CD1c-positive myeloid dendritic cell (primary cell): ENCODE measurements around the gene LPIN1.
"Not testable (repeated sequence)": the region's sequence is repeated elsewhere in the genome, so short reads cannot be mapped to it uniquely, and the experiment has no call there.

Source experiments
- DNase-seq: peaks from one replicate; pipeline ENCODE4 v3.0.0-alpha.2; 2016; ENCODE audit errors: extremely low spot score

The LPIN1 gene

DNA sequence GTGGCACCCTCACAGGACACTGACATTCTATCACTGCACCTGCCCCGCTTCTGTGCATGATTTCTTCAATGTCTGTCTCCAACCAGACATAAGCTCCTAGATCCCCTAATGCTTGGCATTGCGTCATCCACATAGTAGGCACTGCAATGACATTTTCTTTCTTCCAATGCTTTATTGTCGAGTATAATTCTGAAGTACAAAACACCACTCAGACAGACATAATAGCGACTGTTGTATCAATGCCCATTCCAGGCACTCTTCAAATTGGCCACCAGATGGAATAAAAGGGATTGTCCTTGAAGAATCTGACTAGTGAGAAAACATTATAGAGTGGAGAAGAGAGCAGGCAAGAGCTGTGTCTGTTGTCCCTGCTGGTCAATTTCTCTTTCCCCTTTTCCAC lies 89.0 kb downstream of the LPIN1 start:
- peak; percentile 4 for DNase-seq

DNA sequence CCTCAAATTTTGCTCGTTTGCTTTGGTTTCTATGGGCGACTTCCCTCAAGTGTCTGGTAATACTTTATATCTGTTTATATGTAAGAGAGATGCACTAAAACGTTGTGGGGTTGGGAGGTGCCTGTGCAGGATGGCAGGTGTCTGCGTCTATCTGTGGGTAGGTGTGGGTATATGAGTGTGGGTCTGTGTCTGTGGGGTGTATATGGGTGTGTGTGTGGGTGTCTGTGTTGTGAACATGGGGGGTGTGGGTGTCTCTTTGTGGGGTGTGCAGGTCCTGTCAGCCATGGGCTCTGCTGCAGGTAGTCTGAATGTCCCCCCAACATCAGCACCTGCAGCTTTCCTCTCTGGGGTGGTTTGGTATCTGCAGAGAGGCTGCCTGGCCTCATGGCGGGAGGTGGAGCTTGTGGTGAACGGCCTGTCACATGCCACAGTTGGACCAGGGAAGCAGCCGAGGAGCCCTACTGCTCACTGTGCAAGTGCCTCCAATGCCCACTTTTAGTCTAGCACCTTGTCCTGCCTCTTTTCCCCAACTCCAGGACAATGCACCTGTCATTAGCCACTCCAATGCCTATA lies 90.3 kb downstream of the LPIN1 start:
- no peak for DNase-seq

DNA sequence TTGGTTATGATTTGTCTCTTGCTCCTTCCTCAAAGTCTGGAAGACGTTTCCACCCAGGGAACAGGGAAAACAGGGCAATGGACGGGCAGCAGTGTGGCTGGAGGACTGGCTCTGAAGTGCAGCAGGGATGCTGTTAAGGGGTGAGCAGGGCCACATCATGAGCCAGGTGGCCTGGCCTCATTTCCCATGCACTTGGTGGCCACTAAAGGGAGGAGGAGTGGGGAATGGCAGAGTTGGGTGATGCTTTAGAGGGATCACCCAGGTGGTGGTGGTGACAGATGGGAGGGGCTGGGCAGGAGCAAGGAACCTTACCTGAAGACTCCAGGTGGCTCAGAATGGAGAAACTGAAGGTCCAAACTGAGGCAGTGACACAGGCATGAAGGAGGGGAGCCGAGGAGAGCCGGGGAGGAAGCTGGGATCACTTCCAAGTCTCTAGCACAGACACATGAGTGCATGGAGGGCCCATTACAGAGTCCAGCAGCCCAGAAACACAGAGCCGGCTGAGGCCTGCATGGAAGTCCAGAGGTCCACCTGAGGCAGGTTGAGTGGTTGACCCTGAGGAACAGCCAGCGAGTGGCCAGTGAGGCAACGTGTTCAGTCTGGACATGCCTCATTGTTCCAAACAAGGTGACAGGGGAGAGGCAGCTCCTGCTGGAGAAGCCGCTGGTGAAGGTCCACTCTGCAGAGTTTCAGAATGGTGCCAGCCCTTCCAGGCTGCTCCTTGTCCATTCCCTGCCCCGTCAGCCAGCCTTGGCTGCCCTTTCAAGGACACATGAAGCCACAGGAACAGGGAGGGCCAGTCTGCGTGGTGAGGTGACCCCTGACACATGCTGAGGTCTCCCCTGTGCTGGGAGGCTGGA lies 91.7 kb downstream of the LPIN1 start:
- DNase-seq = no peak

DNA sequence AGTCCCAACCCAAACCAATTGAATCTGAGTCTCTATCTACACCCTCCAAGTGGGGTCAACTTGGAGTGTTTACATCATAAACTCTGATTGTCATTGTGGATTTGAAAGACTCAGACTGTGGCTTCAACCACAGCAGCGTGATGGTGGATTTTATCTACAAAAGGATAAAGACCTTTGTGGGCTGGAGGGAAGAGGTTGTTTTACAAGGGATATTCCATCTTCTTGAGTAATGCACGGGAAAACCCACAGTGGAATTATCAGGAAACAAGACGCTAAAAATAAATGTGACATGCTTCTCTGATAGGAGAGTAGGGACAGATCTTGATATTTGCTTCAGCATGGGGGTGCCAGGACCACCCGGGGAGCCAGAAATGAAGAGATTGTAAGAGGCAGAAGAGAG lies 93.5 kb downstream of the LPIN1 start:
- DNase-seq = no peak

DNA sequence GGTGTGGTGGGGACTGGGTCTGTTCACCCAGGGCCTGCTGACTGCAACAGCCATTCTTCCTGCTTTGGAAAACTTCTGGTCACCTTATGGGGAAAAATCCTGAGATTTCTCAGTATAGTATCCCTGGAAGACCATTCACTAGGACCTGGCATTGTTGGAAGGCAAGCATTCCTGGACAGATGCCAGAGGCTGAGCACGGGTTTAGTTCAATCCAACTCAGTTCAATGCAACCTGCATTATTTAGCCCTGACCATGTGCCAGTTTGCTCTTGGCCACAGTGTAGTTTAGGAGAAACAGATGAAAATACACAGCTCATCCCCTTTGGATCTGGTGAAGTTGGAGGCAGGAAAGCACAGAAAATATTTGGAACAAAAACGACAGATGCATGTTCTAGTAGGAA lies 95.9 kb downstream of the LPIN1 start:
- DNase-seq = no peak

DNA sequence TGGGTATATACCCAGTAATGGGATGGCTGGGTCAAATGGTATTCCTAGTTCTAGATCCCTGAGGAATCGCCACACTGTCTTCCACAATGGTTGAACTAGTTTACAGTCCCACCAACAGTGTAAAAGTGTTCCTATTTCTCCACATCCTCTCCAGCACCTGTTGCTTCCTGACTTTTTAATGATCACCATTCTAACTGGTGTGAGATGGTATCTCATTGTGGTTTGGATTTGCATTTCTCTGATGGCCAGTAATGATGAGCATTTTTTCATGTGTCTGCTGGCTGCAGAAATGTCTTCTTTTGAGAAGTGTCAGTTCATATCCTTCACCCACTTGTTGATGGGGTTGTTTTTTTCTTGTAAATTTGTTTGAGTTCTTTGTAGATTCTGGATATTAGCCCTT lies 98.4 kb downstream of the LPIN1 start:
- DNase-seq = not testable (repeated sequence)

DNA sequence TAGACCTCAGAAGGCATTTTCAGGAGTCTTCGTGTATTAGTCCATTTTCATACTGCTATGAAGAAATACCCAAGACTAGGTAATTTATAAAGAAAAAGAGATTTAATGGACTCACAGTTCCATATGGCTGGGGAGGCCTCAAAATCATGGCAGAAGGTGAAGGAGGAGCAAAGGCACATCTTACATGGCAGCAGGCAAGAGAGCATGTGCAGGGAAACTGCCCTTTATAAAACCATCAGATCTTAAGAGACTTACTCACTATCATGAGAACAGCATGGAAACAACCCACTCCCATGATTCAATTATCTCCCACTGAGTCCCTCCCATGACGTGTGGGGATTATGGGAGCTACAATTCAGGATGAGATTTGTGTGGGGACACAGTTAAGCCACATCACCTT lies 101.5 kb downstream of the LPIN1 start:
- not testable (repeated sequence) for DNase-seq

DNA sequence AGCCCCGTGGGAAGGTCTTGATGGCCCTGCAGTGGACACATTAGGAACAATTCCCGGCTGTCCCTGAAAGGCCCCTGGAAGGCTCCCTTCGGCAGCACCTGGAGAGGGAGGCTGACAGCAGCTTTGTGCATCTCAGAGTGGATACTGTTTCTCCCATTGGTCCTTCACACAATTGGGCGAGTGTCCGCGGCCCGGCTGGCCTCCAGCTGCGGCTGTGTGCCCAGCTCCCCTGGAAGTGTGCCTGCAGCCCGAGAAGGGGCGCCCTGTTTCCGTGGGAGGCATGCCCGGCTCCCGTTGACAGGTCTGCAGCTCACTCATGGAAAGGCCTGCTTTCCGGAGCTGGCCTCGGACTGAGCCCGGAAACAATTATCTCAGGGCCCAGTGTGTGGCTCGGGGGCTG lies 103.7 kb downstream of the LPIN1 start:
- no peak for DNase-seq

DNA sequence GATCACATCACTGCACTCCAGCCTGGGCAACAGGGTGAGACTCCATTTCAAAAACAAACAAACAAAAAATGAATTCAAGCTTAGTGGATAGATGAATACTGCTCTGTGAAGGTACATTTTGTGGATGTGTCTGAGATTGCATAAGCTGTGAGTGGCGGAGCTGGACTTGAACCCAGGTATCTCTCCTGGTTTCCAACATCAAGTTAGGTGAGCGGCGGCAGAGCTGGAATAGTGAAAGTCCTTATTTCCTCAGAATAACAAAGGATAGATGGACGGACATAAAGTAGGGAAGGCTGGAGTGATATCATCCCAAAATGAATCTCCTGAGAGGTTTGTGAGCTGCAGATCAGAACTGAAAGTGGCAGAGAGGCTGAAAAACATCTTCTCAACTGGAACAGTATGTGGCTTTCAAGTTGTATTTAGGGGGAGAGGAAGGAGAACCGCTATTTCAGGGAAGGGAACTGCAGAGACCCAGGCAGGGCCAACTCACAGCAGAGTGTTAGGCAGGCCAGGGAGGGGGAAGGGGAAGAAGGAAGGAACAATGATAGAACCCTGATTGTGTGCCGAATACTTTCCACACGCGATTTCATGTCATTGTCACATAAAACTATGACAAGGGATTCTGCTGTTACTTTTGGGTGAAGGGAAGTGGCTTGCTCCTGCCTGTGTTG lies 106.2 kb downstream of the LPIN1 start:
- peak; percentile 24 for DNase-seq

DNA sequence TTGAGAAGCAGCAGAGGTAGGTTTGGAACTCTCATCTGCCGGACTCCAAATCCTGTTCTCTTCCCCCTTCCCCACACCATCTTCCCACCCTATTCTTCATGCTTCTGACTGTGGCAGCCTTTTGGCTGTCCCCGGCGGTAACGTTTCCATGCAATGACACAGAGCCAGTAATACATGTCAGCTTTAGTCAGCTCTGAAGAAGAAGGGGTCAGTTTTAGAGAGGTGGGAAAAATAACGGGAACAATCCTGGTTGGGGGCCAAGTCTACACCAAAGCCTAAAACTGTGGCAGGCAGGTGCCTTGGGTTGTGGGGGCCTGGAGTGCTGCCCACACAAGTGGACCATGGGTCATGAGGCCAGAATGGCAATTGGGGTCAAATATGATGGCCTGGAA lies 106.8 kb downstream of the LPIN1 start:
- DNase-seq = no peak

DNA sequence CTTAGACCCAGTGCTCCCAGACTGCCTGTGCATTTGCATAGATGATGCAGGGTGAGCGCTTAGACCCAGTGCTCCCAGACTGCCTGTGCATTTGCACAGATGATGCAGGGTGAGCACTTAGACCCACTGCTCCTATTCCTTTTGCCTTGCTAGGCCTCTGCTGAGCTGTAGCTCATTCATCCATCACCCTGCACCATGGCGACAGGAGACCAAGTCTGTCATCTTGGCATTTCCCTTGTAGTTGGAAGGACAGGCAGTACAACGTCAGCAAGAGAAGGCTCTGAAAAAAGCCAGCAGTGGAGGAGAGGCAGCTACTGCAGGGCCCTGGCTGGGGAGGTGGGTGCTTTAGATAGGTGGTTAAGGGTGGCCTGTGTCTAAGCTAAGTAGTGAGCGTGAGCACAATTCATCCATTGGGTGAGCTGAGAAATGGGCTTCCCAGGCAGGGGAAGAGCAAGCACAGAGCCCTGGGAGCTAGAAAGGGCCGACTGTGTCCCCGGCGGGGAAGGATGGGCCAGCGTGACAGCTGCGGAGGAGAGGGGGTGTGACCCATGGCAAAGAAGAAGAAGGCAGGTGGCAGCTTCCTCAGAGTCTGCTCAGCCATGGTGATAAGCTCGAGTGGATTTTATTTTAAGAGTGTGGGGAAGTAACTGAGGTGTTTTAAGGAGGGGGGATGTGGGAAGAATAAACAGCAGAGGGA lies 108.8 kb downstream of the LPIN1 start:
- DNase-seq = no peak

DNA sequence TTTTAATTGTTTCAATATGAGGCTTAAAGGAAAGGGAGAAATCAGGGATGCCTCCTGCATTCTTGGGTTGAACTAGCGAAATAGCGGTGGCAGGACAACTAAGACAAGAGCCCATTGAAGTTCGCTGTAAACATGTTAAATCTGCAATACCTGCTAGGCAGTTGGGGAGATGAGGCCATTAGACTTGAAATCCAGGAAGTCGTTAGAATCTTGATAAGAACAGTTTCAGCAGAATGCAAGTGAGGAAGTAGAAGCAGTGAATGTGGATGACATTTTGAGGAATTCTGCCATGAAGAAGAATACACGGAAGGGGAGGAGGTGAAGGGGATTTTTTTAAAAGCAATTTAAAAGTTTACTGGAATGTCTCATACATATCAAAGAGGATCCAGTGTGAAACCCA lies 109.7 kb downstream of the LPIN1 start:
- DNase-seq = peak; percentile 24

DNA sequence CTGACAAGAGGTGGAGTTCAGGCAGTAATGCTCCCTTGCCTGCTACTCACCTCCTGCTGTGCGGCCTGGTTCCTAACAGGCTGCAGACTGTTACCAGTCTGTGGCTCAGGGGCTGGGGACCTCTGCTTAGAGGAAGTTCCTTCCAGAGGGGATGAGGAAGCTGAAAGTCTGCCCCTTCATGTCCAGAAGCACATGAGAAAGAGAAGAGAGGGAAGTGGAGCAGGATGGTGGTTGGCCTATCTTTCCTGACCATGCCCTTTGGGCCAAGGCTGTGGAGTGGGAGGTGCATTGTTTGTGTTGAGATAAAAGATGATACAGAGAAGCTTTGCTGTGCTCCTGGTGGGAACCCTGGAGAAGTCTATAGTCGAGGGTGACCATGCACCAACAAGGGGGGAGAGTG lies 112.5 kb downstream of the LPIN1 start:
- peak; percentile 59 for DNase-seq

DNA sequence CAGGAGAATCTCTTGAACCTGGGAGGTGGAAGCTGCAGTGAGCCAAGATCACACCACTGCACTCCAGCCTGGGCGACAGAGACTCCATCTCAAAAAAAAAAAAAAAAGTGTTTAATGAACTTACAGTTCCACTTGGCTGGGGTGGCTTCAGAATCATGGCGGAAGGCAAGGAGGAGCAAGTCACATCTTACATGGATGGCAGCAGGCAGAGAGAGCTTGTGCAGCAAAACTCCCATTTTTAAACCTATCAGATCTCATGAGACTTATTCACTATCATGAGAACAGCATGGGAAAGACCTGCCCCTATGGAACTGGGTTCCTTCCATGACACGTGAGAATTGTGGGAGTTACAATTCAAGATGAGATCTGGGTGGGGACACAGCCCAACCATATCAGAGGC lies 113.5 kb downstream of the LPIN1 start:
- not testable (repeated sequence) for DNase-seq

DNA sequence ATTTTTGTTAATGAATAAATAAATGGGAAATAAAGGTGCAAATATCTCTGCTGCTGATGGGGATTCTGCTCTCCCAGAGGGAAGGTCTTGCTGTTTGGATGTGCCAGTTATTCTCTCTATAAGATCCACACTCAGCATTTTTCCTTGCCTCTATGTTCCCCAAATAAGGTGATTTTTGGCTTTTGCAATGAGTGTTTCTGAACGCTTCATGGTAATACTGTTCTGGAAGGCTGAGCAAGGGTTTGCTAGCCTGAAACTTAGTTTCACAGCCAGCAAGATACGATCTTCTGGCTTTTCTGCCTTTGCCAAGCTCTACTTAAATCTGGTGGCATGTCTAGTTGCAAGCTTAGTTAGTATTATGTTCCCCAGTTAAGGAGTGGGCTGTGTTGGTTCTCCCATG lies 114.6 kb downstream of the LPIN1 start:
- no peak for DNase-seq

DNA sequence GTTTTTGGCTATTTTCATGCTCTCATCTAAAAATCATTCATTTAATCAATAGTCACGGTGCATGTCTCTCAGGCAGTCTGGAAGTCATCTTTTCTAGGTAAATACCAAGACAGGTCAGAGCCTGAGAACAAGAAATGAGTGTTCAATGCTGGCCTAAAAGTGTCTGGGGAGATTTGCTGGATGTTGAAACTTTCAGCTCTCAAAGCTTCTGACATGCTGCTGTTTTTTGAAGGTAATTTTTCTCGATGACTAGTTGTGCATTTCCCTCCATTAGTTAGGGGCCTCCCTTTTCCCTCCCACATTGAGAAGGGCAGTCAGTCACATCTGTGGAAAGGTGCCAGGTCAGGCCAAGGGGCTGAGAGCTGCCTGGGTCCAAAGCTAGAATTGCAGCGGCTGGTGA lies 115.6 kb downstream of the LPIN1 start:
- no peak for DNase-seq

DNA sequence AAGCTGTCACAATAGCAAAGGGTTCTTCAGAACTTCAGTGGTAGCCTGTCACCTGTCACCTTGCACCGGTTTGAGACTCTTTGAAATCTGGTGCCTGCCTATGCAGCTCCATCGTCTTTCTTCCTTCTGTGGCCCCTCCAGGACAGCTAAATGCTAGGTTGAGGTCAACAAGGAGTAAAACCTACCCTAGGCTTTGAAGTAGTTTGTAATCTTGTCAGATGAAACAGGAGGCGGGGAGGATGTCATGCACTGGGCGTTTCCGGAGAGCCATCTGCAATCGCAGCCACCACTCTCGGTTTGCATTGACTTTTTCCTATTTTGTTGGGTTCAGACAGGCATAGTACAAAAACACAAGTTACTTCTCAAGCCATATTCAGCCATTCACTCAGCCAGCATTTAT lies 116.7 kb downstream of the LPIN1 start:
- no peak for DNase-seq

DNA sequence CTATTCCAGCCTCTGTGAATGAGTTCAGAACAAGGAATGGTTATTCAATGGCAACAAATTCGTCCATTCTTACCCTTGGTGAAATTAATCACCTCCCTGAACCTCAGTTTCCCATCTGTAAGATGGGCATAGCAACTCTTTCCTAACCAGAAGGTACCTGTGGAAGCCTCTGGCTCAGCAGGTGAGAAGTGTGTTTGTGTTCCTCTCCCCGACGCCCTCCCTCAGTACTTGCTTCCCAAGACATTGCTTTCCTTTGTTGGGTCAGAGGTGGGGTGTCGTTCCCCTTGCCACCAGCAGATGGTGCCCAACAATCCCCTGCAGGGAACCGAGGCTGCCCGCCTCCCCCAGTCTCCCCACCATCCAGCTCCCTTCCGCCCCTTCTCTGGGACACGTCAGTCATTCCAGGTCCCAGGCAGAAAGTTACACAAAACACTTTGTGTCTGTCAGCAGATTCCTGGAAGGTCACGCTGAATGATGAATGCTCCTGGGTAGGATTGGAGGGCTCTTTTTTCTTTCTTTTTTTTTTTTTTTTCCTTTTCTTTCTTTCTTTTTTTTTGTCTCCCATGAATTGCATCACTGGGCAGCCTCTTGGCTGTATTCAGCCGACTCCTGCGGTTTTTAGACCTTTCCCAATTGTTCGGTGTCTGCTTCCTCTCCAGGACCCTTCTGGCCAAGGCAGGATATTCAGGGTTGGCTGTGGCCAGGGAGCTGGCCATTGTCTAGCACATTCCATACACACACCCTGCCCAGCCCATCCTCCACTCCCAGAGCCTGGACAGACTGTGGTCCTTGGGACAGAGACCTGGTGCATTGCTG lies 117.3 kb downstream of the LPIN1 start:
- DNase-seq = peak; percentile 74

DNA sequence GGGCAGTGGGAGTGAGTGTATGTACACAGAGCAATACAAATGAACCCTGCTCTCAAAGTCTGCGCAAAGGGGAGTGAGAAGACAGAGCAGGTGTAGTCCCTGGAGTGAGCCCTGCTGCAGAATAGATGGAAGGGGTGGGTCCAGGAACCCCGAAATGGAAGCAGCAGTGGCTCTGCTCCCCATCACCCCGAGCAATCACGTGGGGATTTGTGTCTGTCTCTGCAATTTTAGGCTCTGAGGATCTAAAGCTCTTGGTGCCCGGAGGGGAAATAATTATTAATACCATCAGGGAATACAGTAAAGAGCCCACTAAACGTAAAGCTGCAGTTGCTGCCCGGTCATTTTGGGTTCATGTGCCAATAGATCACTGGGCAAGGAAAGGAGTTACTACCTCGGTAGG lies 118.3 kb downstream of the LPIN1 start:
- no peak for DNase-seq

DNA sequence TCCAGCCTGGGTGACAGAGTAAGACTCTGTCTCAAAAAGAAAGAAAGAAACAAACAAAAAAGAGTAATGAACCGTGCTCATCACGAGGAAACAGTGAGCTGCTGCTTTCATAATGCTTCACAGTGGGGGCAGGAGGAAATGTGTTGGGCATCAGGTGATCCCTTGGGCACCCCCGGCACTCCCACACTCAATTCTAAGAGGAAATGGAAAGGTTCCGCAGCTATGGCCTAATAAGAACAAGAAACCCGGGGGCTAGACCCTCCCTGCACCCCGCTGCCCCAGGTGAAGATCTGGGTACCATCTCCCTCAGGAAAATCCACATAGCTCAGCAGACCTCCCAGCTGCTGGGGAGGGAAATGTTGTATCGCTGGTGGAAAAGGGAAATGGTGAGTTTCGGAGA lies 118.9 kb downstream of the LPIN1 start:
- DNase-seq = peak; percentile 42

DNA sequence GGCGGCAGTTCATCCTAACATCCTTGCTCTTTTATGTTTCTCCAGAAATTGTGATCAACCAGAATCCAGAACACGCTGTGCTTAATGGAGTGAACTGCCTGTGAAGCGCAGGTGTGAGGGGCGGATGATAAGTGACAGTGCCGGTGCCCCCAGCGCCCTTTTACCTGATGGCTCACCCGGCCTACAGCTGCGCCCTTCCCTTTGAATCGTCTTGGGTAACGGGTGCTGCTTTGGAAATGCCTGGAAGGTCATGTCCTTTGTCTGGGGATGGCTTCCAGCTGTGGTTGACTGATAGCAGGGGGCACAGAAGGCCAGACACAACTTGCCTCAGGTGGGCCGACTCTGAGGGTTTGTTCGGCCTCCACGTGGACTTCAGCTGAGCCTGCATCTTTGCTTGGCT lies 119.4 kb downstream of the LPIN1 start:
- DNase-seq = no peak
